Right lung (tissue), 10 donors: ENCODE measurements around the gene MAGED2. TPM values are rescaled to one million over a fixed set of nuclear protein-coding genes. Genes with fewer than 3 reads are reported as not detected.
A peak's percentile ranks its signal among the peaks of the same experiment; 100 is the strongest.
"Not testable (repeated sequence)": the region's sequence is repeated elsewhere in the genome, so short reads cannot be mapped to it uniquely, and the experiment has no call there.

Source experiments
- DNase-seq, 2 donors: peaks; one replicate each; pipeline ENCODE4 v3.0.0-alpha.2; 2013
- long read RNA-seq, 8 donors: transcript quantifications; one replicate each; lab custom pipeline, GENCODE V29; 2026
- polyA plus RNA-seq, 5 donors: library from polyadenylated mRNA; unstranded; fragments of 120-200 nt; gene quantifications; one replicate each; pipeline versions ENCODE4 v1.2.1 to v1.2.3, GENCODE V29; 2013; ENCODE audit warnings: inconsistent platforms in 1 of 5, low replicate concordance in 1 of 5; ENCODE audit not compliant: insufficient read length in 5 of 5, insufficient read depth in 1 of 5

Gene MAGED2, protein sequence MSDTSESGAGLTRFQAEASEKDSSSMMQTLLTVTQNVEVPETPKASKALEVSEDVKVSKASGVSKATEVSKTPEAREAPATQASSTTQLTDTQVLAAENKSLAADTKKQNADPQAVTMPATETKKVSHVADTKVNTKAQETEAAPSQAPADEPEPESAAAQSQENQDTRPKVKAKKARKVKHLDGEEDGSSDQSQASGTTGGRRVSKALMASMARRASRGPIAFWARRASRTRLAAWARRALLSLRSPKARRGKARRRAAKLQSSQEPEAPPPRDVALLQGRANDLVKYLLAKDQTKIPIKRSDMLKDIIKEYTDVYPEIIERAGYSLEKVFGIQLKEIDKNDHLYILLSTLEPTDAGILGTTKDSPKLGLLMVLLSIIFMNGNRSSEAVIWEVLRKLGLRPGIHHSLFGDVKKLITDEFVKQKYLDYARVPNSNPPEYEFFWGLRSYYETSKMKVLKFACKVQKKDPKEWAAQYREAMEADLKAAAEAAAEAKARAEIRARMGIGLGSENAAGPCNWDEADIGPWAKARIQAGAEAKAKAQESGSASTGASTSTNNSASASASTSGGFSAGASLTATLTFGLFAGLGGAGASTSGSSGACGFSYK
- polyA plus RNA-seq = 100 to 1,000 TPM; 560 to 616 (median 589) TPM
- long read RNA-seq, donor 1, transcript MAGED2-204 (13 exons, 2,048 nt) = minor isoform, 10 of 419 reads
- long read RNA-seq, donor 1, transcript MAGED2-206 (13 exons, 2,189 nt) = major isoform, 127 of 419 reads
- long read RNA-seq, donor 1, transcript MAGED2-203 (12 exons, 2,066 nt) = minor isoform, 21 of 419 reads
- long read RNA-seq, donor 1, partial matches to known transcripts = 248 of 419 reads
- long read RNA-seq, donor 1, other reads (novel, unspliced or antisense) = 9 of 419 reads
- long read RNA-seq, donor 2, transcript MAGED2-204 (13 exons, 2,048 nt) = minor isoform, 19 of 265 reads
- long read RNA-seq, donor 2, transcript MAGED2-206 (13 exons, 2,189 nt) = major isoform, 118 of 265 reads
- long read RNA-seq, donor 2, transcript MAGED2-203 (12 exons, 2,066 nt) = minor isoform, 22 of 265 reads
- long read RNA-seq, donor 2, partial matches to known transcripts = 97 of 265 reads
- long read RNA-seq, donor 2, other reads (novel, unspliced or antisense) = 6 of 265 reads
- long read RNA-seq, donor 3, transcript MAGED2-203 (12 exons, 2,066 nt) = minor isoform, 23 of 362 reads
- long read RNA-seq, donor 3, transcript MAGED2-206 (13 exons, 2,189 nt) = major isoform, 130 of 362 reads
- long read RNA-seq, donor 3, transcript MAGED2-204 (13 exons, 2,048 nt) = minor isoform, 14 of 362 reads
- long read RNA-seq, donor 3, partial matches to known transcripts = 182 of 362 reads
- long read RNA-seq, donor 3, other reads (novel, unspliced or antisense) = 9 of 362 reads
- long read RNA-seq, donor 4, transcript MAGED2-204 (13 exons, 2,048 nt) = minor isoform, 11 of 179 reads
- long read RNA-seq, donor 4, transcript MAGED2-203 (12 exons, 2,066 nt) = minor isoform, 14 of 179 reads
- long read RNA-seq, donor 4, transcript MAGED2-206 (13 exons, 2,189 nt) = major isoform, 48 of 179 reads
- long read RNA-seq, donor 4, partial matches to known transcripts = 97 of 179 reads
- long read RNA-seq, donor 4, other reads (novel, unspliced or antisense) = 6 of 179 reads
- long read RNA-seq, donor 5, transcript MAGED2-203 (12 exons, 2,066 nt) = minor isoform, 24 of 500 reads
- long read RNA-seq, donor 5, transcript MAGED2-206 (13 exons, 2,189 nt) = major isoform, 149 of 500 reads
- long read RNA-seq, donor 5, transcript MAGED2-209 (2 exons, 691 nt) = minor isoform, 5 of 500 reads
- long read RNA-seq, donor 5, transcript MAGED2-204 (13 exons, 2,048 nt) = minor isoform, 19 of 500 reads
- long read RNA-seq, donor 5, partial matches to known transcripts = 286 of 500 reads
- long read RNA-seq, donor 5, other reads (novel, unspliced or antisense) = 16 of 500 reads
- long read RNA-seq, donor 6, transcript MAGED2-204 (13 exons, 2,048 nt) = minor isoform, 21 of 378 reads
- long read RNA-seq, donor 6, transcript MAGED2-206 (13 exons, 2,189 nt) = major isoform, 140 of 378 reads
- long read RNA-seq, donor 6, transcript MAGED2-203 (12 exons, 2,066 nt) = minor isoform, 24 of 378 reads
- long read RNA-seq, donor 6, partial matches to known transcripts = 174 of 378 reads
- long read RNA-seq, donor 6, other reads (novel, unspliced or antisense) = 13 of 378 reads
- long read RNA-seq, donor 7, transcript MAGED2-201 (12 exons, 1,958 nt) = minor isoform, 7 of 365 reads
- long read RNA-seq, donor 7, transcript MAGED2-206 (13 exons, 2,189 nt) = major isoform, 201 of 365 reads
- long read RNA-seq, donor 7, transcript MAGED2-203 (12 exons, 2,066 nt) = minor isoform, 38 of 365 reads
- long read RNA-seq, donor 7, transcript MAGED2-204 (13 exons, 2,048 nt) = minor isoform, 16 of 365 reads
- long read RNA-seq, donor 7, partial matches to known transcripts = 76 of 365 reads
- long read RNA-seq, donor 7, other reads (novel, unspliced or antisense) = 26 of 365 reads
- long read RNA-seq, donor 8, transcript MAGED2-206 (13 exons, 2,189 nt) = major isoform, 52 of 138 reads
- long read RNA-seq, donor 8, transcript MAGED2-204 (13 exons, 2,048 nt) = minor isoform, 5 of 138 reads
- long read RNA-seq, donor 8, transcript MAGED2-203 (12 exons, 2,066 nt) = minor isoform, 6 of 138 reads
- long read RNA-seq, donor 8, partial matches to known transcripts = 68 of 138 reads
- long read RNA-seq, donor 8, other reads (novel, unspliced or antisense) = 6 of 138 reads

DNA sequence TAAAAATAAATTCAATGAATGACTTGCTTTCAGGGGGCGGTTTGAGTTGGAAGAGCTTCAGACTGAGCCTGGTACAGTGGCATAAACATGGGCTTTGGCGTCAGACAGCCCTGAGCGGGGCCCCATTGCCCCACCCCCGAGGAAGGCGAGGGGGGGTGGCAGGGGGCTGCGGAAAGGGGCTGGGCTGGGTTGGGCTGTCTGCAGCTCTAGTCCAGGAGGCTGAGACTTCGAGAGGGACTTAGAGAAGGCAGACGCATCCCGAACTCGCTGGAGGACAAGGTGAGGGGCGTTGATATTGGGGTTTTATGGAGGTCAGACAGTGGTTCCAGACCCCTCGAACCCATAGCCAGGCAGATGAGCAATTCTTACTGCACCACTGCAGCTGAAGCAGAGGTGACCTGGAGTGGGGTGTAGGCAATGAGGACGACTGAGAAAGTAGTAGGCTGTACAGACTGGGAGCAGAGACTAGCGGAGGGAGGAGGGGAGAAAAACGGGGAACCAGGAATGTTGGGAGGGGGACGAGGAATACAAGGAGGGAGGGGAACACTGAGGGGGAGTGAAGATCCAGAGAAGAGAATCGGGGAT is at the start of gene MAGED2:
MAGED2 (plus strand) TSS at position 222 of the 585 bp plus-strand sequence. CDS start 1,587 bp downstream, outside the sequence.
- DNase-seq = peak; percentile 62 to 66

DNA sequence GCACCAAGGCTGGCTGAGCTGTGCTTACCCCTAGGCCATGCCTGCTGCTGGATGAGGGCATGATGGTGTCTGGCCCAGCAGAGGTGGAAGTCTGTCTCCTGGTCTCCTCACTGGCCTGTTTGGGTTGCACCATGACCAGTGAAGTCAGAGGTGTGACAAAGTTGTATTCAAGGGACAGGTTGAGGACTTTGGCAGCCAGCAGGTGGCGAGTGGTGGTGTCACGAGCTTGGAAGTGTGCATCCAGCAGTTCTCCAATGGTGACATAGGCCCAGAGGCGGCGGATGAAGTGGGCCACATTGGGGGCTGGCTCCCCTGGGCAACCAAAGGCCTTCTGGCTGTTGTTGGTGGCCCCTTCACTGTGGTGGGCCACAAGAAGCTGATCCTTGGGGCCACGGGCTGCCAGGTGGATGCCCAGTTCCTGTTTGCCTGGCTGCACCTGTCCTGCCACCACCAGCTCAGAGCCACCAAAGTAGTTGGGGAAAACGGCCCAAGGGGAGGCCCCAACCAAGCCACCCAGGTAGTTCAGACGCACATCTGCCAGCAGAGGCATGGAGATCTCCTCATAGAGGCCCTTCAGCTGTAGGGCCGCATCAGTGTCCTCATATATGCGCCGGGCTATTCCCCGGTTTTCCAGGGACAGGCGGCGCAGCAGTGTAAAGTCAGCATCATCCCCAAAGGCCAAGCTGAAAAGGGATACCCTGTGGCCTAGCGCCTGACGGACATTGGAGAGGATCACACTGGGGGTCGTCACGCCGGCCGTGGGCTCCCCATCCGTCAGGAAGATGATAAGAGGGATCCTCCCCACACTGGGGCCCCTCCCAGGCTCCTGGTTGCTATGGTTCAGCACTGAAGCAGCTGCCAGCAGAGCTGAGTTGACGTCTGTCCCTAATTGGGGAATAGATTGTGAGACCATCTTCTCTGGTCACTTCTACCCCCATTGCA is 49.2 kb upstream of the MAGED2 start:
- no peak for DNase-seq

DNA sequence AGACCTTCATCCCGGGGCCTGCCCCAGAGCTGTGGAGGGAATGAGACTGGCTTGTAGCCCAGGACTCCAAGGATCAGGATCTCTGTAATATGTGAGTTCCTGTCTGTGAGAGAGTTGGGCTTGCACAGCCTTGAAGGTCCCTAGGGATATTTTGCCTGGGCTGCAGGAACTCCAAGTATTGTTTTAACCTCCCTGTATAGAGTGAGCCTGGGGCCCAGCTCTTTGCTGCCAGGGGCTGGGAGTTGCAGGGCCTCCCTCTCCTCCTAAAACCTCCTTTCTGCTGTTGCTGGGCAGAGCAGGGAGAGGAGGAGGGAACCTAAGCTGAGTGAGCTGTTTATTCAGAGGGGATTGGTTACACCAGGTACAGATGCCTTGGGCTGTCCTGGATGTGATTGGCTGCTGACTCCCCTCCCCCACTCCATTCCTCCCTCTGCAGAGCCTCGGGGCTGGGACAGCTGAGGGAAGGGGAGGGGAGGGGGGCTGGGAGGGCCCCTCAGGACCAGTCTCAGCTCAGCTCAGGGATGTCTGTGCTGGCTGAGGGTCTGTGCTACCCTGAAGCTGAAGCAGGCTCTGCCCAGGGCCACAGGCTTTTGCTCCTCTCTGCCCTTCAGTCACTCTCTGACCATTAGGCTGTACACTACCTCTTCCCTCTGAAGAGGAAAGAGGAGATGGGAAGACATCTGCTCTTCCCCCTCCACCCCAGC is 33.0 kb upstream of the MAGED2 start:
- DNase-seq = peak; percentile 39 to 48

DNA sequence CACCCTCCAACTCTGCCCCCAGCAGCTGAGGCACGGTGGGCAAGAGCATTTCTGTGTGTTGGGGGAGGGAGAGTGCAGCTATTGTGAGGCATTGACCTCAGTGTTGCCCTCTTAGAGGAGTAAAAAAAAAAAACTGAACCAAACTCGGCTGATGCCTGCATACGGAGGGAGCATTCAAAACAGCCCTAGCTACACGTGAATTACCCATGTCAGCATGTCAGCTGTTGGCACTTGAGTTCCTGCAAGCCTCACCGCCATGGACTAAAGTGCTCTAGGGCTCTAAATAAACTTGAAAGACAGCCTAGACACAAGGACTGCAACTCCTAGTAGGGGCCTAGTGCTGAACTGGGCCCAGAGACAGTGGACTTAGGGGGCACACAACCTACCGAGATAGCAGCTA is 31.5 kb upstream of the MAGED2 start:
- no peak for DNase-seq

DNA sequence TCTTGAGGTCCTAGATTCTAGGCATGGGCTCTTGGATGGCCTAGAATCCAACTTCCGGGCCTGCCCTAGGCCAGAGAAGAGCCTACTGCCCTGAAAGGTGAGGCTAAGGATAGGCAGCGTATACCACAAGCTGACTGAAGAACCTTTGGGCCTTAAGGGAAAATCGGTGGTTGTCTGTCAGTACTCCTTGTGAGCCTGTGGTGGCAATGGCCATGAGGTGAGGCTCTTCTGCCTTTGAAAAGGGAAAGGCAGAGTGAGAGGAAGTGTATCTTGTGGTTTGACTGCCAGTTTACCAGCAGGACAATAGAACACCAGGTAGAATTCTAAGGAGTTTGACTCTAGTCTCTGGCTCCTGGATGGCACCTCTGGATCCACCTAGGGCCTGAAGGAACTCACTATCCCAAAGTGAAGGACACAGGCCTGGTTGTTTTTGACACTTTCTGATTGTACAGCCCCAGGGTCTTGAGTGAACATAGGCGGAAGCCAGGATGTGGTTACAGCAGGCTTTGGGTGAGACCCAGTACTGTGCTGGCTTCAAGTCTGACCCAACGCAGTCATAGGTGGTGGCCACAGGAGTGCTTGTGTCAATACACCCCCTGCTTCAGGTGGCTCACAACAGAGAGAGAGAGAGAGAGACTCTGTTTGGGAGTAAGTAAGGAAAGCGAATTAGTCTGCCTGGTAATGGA is 30.4 kb upstream of the MAGED2 start:
- no peak for DNase-seq

DNA sequence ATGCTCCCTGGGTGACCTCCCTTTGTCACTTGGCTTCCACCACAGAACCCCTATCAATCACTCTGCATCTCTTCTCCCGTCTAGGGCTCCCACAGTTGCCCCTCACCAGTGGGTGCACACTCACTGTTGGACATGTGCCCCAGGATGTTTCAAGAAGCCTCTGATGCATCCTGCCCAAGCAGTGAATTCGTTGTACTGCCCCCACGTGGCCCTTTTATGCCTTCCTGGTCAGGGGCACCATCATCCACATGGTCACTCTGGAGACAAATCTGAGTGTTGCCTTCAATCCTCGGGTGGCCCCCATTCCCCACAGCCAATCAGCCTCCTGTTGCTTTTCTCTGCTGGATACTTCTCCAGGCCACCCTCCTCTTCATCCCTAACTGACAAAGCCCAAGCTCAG is 21.6 kb upstream of the MAGED2 start:
- no peak for DNase-seq

DNA sequence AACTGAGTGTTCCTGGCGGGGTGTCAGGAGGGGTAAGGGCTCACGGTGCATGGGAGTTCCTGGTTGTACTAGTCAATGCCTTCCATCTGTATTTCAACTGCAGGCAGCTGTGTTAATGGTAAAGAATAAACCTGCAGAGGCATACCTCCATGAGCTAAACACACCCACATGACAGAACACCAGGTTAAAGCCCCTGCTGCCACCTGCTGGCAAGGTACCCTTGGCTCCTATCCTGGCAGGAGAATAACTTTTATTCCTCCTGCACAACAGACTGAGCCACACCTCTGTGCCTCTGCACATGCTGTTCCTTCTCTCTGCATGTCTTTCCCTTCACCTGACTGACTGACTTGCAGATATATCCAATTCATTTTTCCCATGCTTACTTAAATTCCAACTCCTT is 20.6 kb upstream of the MAGED2 start:
- DNase-seq = no peak

DNA sequence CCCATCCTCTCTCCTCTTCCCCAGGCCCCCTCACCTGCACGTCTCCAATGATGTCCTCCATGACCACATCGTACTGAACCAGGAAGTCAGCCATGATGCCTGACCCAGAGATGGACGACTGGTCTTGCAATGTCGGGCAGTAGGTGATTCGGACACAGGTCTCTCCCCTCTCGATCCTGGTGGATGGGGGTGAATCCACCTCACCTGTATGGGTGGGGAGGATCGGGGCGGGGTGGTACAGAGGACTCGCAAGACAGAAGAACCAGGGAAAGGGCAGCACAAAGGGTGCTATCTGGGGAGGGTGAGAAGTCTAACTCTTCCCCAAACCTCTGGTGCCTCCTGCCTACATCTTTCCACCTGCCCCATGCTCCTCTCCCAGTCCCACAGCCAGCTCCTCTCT is 19.1 kb upstream of the MAGED2 start:
- no peak for DNase-seq

DNA sequence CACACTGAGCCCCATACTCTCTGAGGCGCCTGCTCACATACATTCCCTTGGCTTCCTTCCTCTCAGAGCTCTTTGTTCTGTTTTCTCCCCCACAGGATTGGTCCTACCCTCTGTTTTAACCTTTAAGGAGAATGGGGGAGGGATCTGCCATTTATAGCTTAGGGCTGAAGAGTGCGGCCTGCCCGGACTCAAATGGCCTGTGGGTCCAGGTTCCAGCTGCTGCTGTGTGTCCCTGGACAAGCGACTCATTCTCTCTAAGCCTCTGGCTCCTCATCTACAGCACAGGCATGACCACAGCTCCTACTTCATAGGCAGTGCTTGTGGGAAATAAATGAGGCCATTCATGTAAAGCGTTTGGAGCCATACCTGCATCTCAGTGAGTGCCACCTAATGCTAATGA is 18.1 kb upstream of the MAGED2 start:
- not testable (repeated sequence) for DNase-seq

DNA sequence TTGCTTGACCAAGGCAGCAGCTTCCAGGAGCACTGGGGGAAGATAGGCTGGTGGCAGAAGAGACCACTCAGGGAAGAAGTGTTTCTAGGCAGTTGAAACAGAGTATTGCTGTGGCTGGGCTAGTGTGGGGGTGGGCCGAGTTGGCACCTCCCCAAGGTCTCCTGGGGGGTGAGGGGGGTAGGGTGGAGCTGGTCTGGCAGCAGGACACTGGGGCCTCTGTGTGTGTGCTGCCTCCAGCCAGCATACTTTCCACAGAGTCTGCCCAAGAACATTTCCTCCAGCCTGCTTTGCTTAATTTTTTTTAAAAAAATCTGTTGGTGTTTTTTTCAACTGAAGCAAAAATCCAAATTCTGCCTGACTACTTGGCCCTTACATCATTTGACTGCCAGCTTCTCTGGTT is 13.5 kb upstream of the MAGED2 start:
- peak in 1 of 2 donors; percentile 27 for DNase-seq

DNA sequence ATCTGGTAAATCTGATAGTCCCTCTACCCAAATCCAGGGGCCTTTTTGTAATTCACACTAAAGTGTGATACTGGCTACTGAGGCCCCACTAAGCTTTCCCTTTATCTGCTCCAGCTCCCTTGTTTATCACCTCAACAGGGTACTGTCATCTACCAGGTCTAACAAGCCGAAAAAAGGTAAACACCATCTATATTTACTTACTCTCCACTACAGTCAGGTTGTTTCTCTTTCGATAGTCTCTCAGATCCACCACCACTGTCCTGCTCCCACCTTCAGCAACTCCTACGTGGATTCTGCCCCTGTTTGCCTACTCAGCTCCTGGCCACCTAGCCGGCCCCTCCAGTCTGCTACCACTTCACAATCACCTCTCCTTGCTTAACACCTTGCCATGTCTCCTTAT is 12.8 kb upstream of the MAGED2 start:
- no peak for DNase-seq

DNA sequence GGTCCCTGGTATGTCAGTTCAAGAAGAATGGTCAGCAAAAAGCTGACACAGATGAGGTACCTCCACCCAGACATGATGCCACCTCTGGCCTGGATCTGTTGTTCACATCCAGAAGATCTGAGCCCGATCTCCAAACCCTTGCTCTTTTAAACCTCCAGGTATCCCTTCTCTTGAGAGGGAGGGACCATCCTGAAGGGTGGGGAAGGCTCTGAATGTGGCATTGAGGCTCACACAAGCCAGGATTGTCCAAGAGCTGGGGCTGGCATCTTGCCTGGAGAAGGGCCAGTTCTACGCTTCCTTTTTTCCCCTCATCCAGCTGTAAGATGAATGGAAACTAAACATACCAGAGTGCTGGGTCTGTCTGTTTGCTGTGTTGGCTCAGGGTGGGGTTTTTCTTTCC is 9.4 kb upstream of the MAGED2 start, which contains the start of gene ITIH6:
ITIH6 (minus strand) TSS at position 119 of the 400 bp plus-strand sequence; CDS start at position 74, 45 bp downstream.
- DNase-seq = no peak

DNA sequence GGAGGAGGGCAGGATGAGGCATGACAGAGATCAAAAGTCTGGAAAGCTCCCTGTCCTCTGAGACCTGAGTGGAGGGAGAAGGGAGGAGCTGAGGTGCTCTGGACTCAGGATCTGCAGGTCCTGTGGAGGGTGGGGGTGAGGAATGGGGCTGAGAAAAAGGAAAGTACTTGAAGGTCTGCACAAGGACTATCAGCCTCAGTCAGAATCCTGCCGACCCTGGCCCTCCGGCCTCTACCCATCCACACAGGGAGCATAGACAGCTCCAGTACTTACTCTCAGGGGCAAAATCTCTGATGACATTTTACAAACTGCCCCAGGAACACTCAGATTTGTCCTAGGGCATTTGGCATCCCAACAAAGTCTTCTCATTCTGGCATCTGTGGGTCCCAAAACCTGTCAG is 8.5 kb upstream of the MAGED2 start:
- DNase-seq = no peak

DNA sequence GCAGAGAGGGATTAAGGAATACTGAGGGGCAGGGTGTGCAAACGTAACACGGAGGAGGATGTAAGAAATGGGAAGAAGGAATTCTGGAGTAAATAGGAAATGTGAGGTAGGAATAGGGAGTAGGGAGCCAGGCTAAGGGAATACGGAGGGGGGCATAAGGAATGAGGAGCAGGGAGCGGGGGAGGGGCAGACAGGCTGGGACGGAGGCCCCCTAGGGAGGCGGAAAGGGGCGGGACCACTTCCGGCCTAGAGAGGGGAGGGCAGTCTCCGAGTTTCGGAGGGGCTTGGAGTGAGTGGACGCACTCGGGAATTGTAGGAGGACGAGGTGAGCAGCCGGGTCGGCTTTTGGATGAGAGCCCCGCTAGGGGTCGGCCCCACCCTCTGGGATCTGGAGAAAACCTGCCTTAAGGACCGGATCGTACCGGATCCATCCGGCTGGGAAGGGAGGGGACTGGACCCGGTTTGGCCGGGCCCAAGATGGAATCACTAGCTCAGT is 612 bp downstream of the MAGED2 start:
- peak; percentile 82 to 85 for DNase-seq
